HG03460 (cell line): ENCODE results near the gene ADAMTS3.

Experiments
- ATAC-seq: cut with Tn5 transposase; IDR thresholded peaks from one replicate; pipeline ENCODE4 v1.9.1; 2021; ENCODE audit not compliant: unreplicated experiment

Gene ADAMTS3

DNA sequence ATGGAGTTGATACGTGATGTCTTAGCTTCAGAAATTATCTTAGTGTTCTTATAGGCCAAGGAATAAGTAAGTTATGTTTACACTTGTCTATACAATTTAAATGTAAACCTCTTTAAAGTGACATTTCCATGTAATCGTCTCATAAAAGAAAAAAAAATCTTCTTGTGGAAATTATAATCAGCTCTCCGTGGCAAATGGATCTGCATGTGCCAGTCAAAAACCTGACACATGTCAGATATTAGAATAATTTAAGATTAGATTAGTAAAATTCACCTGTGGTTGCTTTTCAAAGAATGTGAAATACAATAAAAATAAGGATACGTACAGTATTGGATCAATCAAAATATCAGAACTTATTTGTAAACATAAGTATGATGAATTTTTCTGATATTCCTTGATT, 263.9 kb downstream of the ADAMTS3 start:
- ATAC-seq, result no peak

DNA sequence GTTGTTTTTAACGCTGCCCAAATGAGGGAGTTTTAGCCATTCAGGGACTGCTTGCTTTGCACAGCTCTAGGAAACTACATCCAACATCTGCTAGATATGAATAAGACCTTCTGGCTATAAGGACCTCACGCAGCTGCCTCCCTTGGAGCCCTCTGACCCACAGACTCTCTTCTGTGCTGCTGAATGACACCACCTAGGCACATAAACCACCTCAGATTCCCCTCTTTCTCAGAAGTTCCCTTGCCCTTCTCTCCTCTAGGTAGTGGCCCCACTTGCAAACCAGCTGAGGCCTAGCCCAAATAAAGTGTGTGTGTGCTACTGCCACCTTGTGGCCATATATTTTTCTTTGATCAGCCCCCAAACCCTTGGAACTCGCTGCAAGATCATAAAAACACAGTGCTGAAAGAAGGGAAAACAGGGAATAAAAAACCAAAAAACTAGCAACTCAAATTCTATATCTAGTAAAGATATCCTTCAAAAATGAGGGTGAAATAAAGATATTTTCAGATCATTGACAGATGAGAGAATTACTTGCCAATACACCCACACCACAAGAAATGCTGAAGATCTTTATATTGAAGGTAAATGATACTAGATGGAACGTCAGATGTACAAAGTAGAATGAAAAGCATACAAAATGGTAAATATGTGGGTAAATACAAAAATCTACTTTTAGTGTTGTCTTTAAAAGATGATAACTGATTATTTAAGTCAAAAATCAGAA, 265.9 kb downstream of the ADAMTS3 start:
- peak; percentile 97 for ATAC-seq

DNA sequence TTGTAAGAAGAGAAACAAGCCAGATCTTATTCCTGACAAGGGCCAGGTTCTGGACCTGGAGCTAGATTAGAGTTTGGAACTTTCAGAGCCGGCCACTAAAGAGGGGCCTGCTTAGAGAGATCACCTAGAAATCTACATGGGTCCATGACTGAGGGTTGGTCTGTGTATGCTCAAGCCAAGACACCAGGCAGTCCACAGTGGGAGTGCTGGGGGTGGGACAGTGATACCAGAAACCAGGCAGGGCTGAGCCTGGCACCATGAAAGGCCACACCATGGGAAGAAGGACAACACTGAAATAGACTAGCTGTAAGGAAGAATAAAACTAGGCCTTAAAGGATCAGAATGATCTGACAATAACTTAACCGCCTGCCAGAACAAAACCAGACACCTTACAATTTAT, 267.3 kb downstream of the ADAMTS3 start:
- no peak for ATAC-seq

DNA sequence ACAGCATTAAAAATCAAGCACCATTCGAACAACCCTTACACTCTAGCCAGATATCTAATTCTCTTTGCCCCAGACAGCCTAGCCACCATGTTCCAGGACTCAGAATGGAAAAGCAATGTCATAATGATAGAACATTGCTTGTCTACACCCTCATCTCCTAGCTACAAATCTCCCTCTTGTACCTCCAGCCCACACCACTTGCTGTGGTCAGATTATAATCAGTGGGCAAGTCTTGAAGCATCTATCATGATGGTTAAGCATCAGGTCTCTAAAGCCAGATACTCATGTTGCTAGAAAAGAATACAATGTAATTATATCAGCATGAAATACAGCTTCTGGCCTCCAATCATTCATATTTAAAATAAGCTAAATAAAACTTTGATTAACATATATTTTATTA, 268.9 kb downstream of the ADAMTS3 start:
- ATAC-seq, result no peak

DNA sequence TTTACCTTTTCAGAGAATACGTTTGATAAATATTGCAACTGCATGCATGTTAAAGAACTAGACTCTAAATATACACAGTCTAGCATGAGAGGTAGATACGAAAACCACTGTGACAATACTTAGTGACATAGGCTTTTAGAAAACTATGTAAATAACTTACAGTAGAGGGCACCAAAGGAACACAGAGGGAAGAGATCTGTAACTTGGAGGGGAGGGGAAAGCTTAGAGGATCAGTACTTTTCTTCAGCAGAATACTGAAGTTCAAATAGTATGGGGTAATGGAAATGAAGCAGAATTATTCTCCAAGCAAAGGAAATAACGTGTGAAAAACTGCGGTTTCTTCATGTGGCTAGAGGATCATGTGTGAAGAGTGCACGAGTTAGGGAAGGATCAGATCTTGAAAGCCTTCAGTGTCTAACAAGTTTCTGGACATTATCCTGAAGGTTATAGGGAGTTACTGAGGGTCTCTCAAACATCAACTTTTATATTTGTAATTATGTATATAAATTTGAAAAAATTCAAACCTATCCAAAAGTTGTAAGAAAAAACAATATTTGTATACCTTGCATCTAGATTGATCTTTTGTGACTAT, 273.0 kb downstream of the ADAMTS3 start:
- ATAC-seq, result peak; percentile 59

DNA sequence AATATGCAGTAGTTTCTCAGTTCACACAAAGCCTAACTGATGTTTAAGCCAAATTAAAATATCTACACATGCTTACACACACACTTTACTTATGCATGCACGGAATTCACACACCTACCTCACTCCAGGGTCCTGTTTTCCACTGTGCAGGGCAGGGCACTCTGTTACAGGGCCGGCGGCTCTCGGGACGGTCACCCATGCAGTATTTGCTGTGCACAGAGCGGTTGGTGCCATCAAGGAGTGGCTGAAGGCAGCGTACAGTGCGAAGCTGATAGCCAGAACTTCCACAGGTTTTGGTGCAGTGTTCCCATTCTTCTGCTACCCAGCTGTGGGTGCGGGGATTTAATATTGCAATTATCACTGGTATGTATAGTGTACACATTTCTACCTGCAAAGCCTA, 278.3 kb downstream of the ADAMTS3 start:
- no peak for ATAC-seq

DNA sequence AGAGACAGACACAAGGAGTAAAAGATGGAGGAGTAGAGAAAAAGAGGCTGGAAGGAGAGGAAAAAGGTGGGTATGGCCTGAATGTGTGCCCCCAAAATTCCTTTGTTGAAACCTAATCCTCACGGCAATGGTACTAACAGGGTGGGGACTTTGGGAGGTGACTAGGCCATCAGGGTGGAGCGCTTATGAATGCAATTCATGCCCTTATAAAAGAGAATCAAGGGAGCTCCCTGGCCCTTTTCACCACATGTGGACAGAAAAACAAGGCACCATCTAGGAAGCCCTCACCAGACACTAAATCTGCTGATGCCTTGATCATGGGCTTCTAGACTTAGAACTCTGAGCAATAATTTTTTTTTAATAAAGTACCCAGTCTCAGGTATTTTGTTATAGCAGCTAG, 282.1 kb downstream of the ADAMTS3 start:
- ATAC-seq, result no peak

DNA sequence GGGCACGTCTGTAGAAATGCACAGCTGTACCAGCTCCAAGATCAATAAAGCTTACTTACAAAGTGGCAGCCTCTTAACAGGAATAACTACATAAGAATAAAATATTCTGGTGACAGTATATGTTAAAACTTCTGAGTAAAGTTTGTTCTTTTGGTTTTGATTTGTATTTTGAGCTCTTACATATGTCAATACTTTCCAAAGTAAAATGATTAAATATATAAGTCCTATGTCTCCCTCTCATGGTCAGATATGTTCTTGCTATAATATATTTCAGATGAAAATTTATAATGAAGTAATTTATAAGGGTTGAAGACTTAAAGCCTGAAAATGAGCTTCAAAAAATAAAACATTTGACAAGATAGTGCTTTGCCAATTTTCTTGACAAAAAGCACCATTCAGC, 282.8 kb downstream of the ADAMTS3 start:
- ATAC-seq, result no peak

DNA sequence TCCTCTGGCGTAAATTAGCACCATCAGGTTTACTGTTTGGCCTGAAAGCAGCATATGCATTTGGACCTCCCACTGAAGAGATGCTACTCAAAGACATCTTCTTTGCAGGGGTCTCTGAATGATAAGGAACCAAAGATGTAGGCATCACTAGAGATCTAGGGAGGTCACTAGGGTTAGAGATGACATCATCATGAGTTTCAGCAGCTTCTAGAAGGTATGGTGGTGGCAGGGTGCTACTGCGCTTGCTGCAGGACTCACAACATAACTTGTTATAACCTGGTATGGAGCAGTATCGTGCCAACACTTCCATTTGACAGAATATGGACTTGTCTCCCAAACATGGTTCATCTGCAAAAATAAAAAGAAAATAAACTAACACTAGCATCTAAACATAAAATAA, 285.7 kb downstream of the ADAMTS3 start:
- no peak for ATAC-seq

DNA sequence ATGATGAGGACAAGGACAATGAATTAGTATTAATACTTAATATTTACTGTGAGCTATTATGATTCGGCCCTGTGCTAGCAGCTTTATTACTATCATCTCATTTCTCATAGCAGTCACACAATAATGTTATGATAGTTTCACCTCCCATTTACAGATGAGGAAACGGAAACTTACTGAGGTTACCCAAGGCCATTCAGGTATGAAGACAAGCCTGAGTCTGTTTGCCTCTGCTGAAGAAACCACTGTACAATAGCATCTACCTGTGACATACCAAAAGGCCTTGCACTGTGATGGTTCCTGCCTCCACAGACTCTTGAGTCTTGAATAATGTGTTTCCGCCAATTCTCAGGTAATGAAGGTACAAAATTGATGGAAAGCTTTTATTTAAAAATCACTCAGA, 288.8 kb downstream of the ADAMTS3 start:
- ATAC-seq, result no peak

DNA sequence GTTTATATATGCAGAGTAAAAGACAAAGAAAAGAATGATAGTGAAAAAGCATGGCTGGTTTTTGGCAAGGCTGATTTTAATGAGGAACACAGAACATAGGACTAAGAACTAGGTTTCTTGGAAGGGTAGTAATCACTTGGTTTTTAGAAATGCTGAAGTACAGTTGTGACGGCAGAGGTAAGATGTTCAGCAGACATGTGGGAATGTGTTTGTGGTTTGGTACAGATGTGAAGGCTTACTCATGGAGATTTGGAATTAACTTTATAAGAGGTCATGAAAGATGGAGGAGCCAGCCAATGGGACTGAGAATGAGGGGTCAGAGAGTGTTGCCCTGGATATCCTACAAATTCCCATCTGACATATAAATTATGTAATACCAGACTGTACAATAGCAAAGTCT, 293.6 kb downstream of the ADAMTS3 start:
- no peak for ATAC-seq

DNA sequence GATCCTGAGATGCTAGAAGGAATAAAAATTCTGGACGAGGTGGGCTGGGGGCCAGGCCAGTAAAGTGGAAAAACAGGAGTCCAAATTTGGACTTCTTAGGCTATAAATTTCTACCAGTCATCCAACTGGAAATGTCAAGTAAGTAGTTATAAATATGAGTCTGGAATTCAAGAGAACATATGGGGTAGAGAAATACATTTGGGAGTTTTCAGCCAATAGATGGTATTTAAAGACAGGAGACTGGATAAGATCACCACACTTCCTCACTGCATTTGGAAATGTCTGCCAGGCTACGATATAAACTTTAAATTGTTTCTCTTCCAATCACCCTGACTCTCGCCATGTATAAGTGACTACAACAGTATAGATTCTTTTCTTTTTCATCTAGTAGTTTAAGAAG, 294.8 kb downstream of the ADAMTS3 start:
- no peak for ATAC-seq

DNA sequence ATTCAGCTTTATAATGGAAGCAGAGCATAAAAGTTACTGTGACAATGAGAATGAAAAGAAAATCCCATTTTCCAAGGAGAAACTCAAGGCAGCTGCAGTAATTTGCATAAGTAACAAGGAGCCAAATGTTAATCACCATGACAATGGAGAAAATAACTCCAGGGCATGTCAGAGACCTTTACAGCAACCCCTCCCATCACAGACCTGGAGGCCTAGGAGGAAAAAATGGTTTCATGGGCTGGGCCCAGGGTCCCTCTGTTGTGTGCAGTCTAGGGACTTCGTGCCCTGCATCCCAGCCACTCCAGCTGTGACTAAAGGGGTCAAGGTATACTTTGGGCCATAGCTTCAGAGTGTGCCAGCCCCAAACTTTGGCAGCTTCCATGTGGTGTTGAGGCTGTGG, 313.8 kb downstream of the ADAMTS3 start:
- no peak for ATAC-seq

DNA sequence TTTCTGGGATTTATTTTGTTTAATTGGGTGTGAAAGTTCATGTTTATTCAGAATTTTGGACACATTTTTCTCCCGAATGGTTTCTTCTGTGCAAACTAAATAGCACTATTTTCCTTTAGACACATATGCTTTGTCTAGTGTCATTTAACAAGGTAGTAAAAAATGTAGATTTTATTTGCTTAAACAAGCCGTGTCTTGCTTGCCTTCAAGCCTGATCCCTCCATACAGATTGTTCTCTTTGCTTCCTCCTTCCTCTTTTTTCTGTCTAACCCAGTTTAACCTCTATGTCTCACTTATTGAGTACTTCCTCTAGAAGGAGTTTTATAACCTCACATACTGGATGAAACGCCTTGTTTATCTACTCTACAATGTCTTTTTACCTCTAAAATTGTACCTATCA, 325.4 kb downstream of the ADAMTS3 start:
- ATAC-seq, result no peak

DNA sequence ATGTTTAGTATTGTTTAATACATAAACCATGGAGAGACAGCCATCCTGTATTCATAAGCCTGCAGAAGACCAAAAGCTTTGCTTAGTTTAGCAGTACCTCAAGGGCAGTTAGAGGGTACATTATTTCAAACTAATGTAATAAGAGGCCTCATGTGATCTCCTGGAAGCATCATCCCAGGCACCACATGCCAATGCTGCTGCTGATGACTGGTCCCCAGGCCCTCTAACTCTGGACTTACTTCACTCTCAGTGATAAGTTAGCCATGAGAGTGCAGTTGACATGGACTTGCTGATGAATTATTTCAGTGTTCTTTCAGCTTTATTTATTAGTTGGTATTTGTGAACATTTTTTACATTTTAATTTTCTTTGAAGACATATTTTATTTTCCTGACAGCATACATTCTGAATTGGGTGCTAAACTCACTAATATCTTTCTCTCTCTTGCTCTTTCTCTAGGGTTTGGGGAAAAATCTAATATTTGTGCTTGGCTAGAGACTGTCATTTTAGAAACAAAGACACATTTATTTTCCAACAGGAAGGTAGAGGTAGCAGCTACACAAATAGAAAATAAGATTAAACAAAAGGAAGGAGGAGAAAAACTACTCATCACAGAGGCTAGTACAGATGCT, 329.4 kb downstream of the ADAMTS3 start:
- ATAC-seq, result no peak
